H7 (cell line): Measurements from ENCODE around the gene GNAS-AS1. TPM values are rescaled to one million over a fixed set of nuclear protein-coding genes. Genes with fewer than 3 reads are reported as not detected.
A peak's percentile ranks its signal among the peaks of the same experiment; 100 is the strongest.

Source experiments
- DNase-seq: peaks from one replicate; pipeline ENCODE4 v3.0.0; 2012
- H3K27me3 ChIP-seq: 2 replicates; pipeline ENCODE4 v1.6.0; 2011; ENCODE audit warnings: mild to moderate bottlenecking, low read length; ENCODE audit not compliant: control insufficient read depth, insufficient read depth
- H3K36me3 ChIP-seq: replicated peaks from 2 replicates; pipeline ENCODE4 v1.5.1; 2011; ENCODE audit warnings: low read length; ENCODE audit not compliant: control insufficient read depth, insufficient read depth
- H3K4me3 ChIP-seq: 2 replicates; pipeline ENCODE4 v1.5.1; 2011; ENCODE audit warnings: low read depth, mild to moderate bottlenecking, control low read depth, low read length, moderate library complexity; ENCODE audit not compliant: insufficient read depth
- total RNA-seq: library from RNA; depleted of rRNA; stranded (reverse); fragments of >200 nt; shearing (Covaris generic); gene quantifications from 2 replicates; pipeline ENCODE4 v1.2.3, GENCODE V29; 2014; rRNA removed

The GNAS-AS1 gene
- 0.24 and 0.26 TPM in 2 replicates for total RNA-seq

- peak; percentile 97 for DNase-seq
- Histone ChIP-seq H3K27me3 (peaks cover 46% of the 10 kb centered on the region), H3K4me3 (peak within 1 kb of the TSS; percentile 72; the same call in 1 of the 2 replicates), H3K36me3 (peaks cover 15% of the 10 kb centered on the region)
These were observed at the start of gene GNAS-AS1 for GRCh38 chr20:58850693-58851174. TSS of gene GNAS-AS1 (minus strand) at chr20:58850902.

- DNase-seq = no peak
- Histone ChIP-seq H3K36me3 (peaks cover 20% of the 10 kb centered on the region), H3K27me3 (no peaks in the 10 kb centered on the region), H3K4me3 (no peak overlapping the region)
These were observed 49.7 kb upstream of the GNAS-AS1 start for GRCh38 chr20:58900397-58900796.

- H3K4me3 ChIP-seq = no peak overlapping the region
- H3K36me3 ChIP-seq = peaks cover 14% of the 10 kb centered on the region
These were observed 48.8 kb upstream of the GNAS-AS1 start for GRCh38 chr20:58899512-58899911.

GRCh38 chr20:58898629-58899408, 48.1 kb upstream of the GNAS-AS1 start:
- no peak for DNase-seq
- Histone ChIP-seq H3K36me3 (peaks cover 11% of the 10 kb centered on the region), H3K27me3 (no peaks in the 10 kb centered on the region), H3K4me3 (no peak overlapping the region)

More at GRCh38 chr20:58899512-58899911, 48.8 kb upstream of the GNAS-AS1 start:
- no peaks in the 10 kb centered on the region for H3K27me3 ChIP-seq
- no peak for DNase-seq

- Histone ChIP-seq H3K27me3 (no peaks in the 10 kb centered on the region), H3K4me3 (no peak overlapping the region), H3K36me3 (peaks cover 4% of the 10 kb centered on the region)
- no peak for DNase-seq
These were observed 46.8 kb upstream of the GNAS-AS1 start for GRCh38 chr20:58897488-58897887.

- DNase-seq = no peak
- Histone ChIP-seq H3K36me3 (peaks cover 1% of the 10 kb centered on the region; the same call in 1 of the 2 replicates), H3K27me3 (no peaks in the 10 kb centered on the region), H3K4me3 (no peak overlapping the region)
These were observed 46.1 kb upstream of the GNAS-AS1 start for GRCh38 chr20:58896820-58897219.

- H3K27me3 ChIP-seq = no peaks in the 10 kb centered on the region
- H3K4me3 ChIP-seq = no peak overlapping the region
- peaks cover 1% of the 10 kb centered on the region; the same call in 1 of the 2 replicates for H3K36me3 ChIP-seq
- DNase-seq = peak; percentile 57
These were observed 44.9 kb upstream of the GNAS-AS1 start for GRCh38 chr20:58895448-58896180.

- peaks cover 1% of the 10 kb centered on the region; the same call in 1 of the 2 replicates for H3K36me3 ChIP-seq
- H3K4me3 ChIP-seq = no peak overlapping the region
- no peak for DNase-seq
- peaks cover 4% of the 10 kb centered on the region for H3K27me3 ChIP-seq
These were observed 44.1 kb upstream of the GNAS-AS1 start for GRCh38 chr20:58894652-58895447.

- Histone ChIP-seq H3K27me3 (peaks cover 9% of the 10 kb centered on the region), H3K4me3 (0 out of 2 replicates have a peak overlapping the region, but pooled peaks have one; percentile 69), H3K36me3 (no peaks in the 10 kb centered on the region; the same call in 1 of the 2 replicates)
- DNase-seq = no peak
These were observed 42.8 kb upstream of the GNAS-AS1 start for GRCh38 chr20:58893355-58894120.

- DNase-seq = no peak
- no peaks in the 10 kb centered on the region; the same call in 1 of the 2 replicates for H3K36me3 ChIP-seq
- peaks cover 9% of the 10 kb centered on the region for H3K27me3 ChIP-seq
- peak overlapping the region; percentile 69 for H3K4me3 ChIP-seq
These were observed 42.2 kb upstream of the GNAS-AS1 start for GRCh38 chr20:58892932-58893224.

- DNase-seq = peak; percentile 94
- Histone ChIP-seq H3K27me3 (peaks cover 9% of the 10 kb centered on the region), H3K4me3 (peak overlapping the region; percentile 69), H3K36me3 (no peaks in the 10 kb centered on the region)
These were observed 41.6 kb upstream of the GNAS-AS1 start for GRCh38 chr20:58892141-58892931.

GRCh38 chr20:58891718-58892140, 41.0 kb upstream of the GNAS-AS1 start:
- peak; percentile 89 for DNase-seq
- Histone ChIP-seq H3K4me3 (peak overlapping the region; percentile 69), H3K36me3 (no peaks in the 10 kb centered on the region), H3K27me3 (peaks cover 9% of the 10 kb centered on the region)

GRCh38 chr20:58891086-58891717, 40.5 kb upstream of the GNAS-AS1 start:
- peak; percentile 94 for DNase-seq
- Histone ChIP-seq H3K4me3 (peak overlapping the region; percentile 86), H3K27me3 (peaks cover 9% of the 10 kb centered on the region), H3K36me3 (no peaks in the 10 kb centered on the region)
